Endothelial cell of umbilical vein (primary cell): ENCODE results near the gene SEMA4G. TPM values are rescaled to one million over a fixed set of nuclear protein-coding genes. Genes with fewer than 3 reads are reported as not detected.

Source experiments
- BruUV-seq: library from RNA; stranded (reverse); fragments of 400-500 nt; replicated peaks from 2 replicates; lab custom pipeline; 2021; lab: Mats Ljungman, UMichigan
- CTCF ChIA-PET: fragments of 300-600, 350-600 bp; sonication (Branson Sonifier 250); formaldehyde crosslinking; loops from one replicate; lab custom pipeline; 2021; ENCODE audit warnings: antibody characterized with exemption, inconsistent platforms; lab: Charles Lee
- POLR2A ChIA-PET: fragments of 300-600, 350-600 bp; sonication (Branson Sonifier 250); formaldehyde crosslinking; loops from one replicate; lab custom pipeline; 2021; ENCODE audit warnings: antibody characterized with exemption, inconsistent platforms; lab: Charles Lee
- DNase-seq: peaks from one replicate; pipeline ENCODE4 v3.0.0-alpha.2; 2011; ENCODE audit warnings: low read depth, low spot score
- FAIRE-seq: peaks from 2 replicates; lab custom pipeline; 2011; peaks lifted over from hg19 to GRCh38; lab: Jason Lieb, UNC
- H2AFZ ChIP-seq: 2 replicates; pipeline ENCODE4 v1.6.0; 2012; ENCODE audit warnings: low read depth, low read length, control low read depth, inconsistent platforms
- H3K27ac ChIP-seq: 2 replicates; pipeline ENCODE4 v1.5.1; 2011; ENCODE audit warnings: low read depth, mild to moderate bottlenecking, control low read depth, low read length, moderate library complexity; ENCODE audit not compliant: insufficient read depth
- H3K27me3 ChIP-seq, 2 experiments: 2 replicates each; pipeline versions ENCODE4 v1.6.0 to v1.6.1; 2011; ENCODE audit warnings: low read length in 2 of 2, mixed read lengths in 1 of 2; ENCODE audit not compliant: control insufficient read depth in 2 of 2, insufficient read depth in 2 of 2
- H3K36me3 ChIP-seq, 2 experiments: 2 replicates in 1 of 2; 3 replicates in 1 of 2; pipeline ENCODE4 v1.5.1; 2011; ENCODE audit warnings: low read length in 2 of 2, mild to moderate bottlenecking in 1 of 2, moderate library complexity in 1 of 2; ENCODE audit not compliant: control insufficient read depth in 2 of 2, insufficient read depth in 2 of 2; ENCODE audit errors: extremely low read depth in 1 of 2
- H3K4me1 ChIP-seq: 3 replicates; pipeline ENCODE4 v1.5.1; 2011; ENCODE audit warnings: mild to moderate bottlenecking, low read length; ENCODE audit not compliant: control insufficient read depth, insufficient read depth; ENCODE audit errors: extremely low read depth
- H3K4me2 ChIP-seq: 2 replicates; pipeline ENCODE4 v1.6.1; 2011; ENCODE audit warnings: low read length, control low read depth, mixed read lengths; ENCODE audit not compliant: insufficient read depth
- H3K4me3 ChIP-seq, 3 experiments: fragments of 200-600 bp in 1 of 3; sonication (generic), shearing (Covaris generic) in 1 of 3; replicated peaks in 1 of 3; 2 replicates each; pipeline ENCODE4 v1.5.1; 2011 to 2016; ENCODE audit warnings: control low read depth in 3 of 3, low read length in 3 of 3, mild to moderate bottlenecking in 2 of 3, inconsistent platforms in 1 of 3, low read depth in 1 of 3, moderate library complexity in 1 of 3; ENCODE audit not compliant: insufficient read depth in 1 of 3
- H3K79me2 ChIP-seq: 2 replicates; pipeline ENCODE4 v1.6.0; 2012; ENCODE audit warnings: low read length, inconsistent platforms; ENCODE audit not compliant: control insufficient read depth, insufficient read depth
- H3K9ac ChIP-seq: replicated peaks from 2 replicates; pipeline ENCODE3; 2011; ENCODE audit warnings: low read length, control low read depth; ENCODE audit not compliant: insufficient read depth; ENCODE audit errors: extremely low read depth
- H3K9me1 ChIP-seq: replicated peaks from 3 replicates; pipeline ENCODE4 v1.6.0; 2011; ENCODE audit warnings: mild to moderate bottlenecking, low read length; ENCODE audit not compliant: control insufficient read depth, insufficient read depth; ENCODE audit errors: extremely low read depth
- H3K9me3 ChIP-seq: replicated peaks from 2 replicates; pipeline ENCODE4 v1.5.1; 2012; ENCODE audit warnings: low read length, inconsistent platforms; ENCODE audit not compliant: control insufficient read depth, insufficient read depth
- H4K20me1 ChIP-seq: replicated peaks from 2 replicates; pipeline ENCODE3; 2011; ENCODE audit warnings: mild to moderate bottlenecking, low read length; ENCODE audit not compliant: control insufficient read depth, insufficient read depth; ENCODE audit errors: extremely low read depth
- FOS ChIP-seq: IDR thresholded peaks from 2 replicates; pipeline ENCODE4 v1.6.1; 2011; ENCODE audit warnings: mild to moderate bottlenecking, low read length, moderate library complexity, borderline replicate concordance; ENCODE audit not compliant: insufficient read depth
- GATA2 ChIP-seq: IDR thresholded peaks from 2 replicates; pipeline ENCODE4 v1.7.0; 2011; ENCODE audit warnings: low read depth, mild to moderate bottlenecking, moderate library complexity, mixed read lengths, low read length; ENCODE audit not compliant: insufficient read length, insufficient read depth
- MAX ChIP-seq: IDR thresholded peaks from 2 replicates; pipeline ENCODE4 v1.6.1; 2011; ENCODE audit not compliant: insufficient read depth, insufficient read length
- POLR2AphosphoS5 ChIP-seq: IDR thresholded peaks from 2 replicates; pipeline ENCODE4 v1.6.1; 2012; ENCODE audit warnings: low read depth, mild to moderate bottlenecking, control low read depth, low read length, moderate library complexity; ENCODE audit not compliant: insufficient read depth
- dilution Hi-C: fragments of 300-500 bp; cut with MboI; formaldehyde crosslinking; loops from one replicate; pipeline ENCODE4 v1.15.0; 2019; ENCODE audit warnings: low sequenced_read_pairs; ENCODE audit not compliant: extremely low pct_ligation_motif_present
- intact Hi-C: fragments of 100-400 bp; cut with micrococcal nuclease; formaldehyde crosslinking; loops from one replicate; pipeline ENCODE4 v1.10.0; 2022
- polyA plus RNA-seq, 4 experiments: library from polyadenylated mRNA; depleted of rRNA in 3 of 4; stranded (reverse) in 3 of 4; unstranded in 1 of 4; fragments of >200 nt; gene quantifications; 2 replicates each; pipeline versions ENCODE4 v1.2.1 to v1.2.3, GENCODE V29; 2011 to 2012; ENCODE audit warnings: missing spikeins in 1 of 4
- total RNA-seq: library from RNA; stranded (reverse); gene quantifications from 2 replicates; pipeline ENCODE4 v1.2.3, GENCODE V29; 2021

SEMA4G gene
- total and polyA plus RNA-seq, 2 donors (not counting 3 experiments of a cell fraction or from before 2014, with no cell fraction given), result 6.0 to 10.4 TPM

- ChIA-PET CTCF (interaction anchor here (1.0 to 8.8 kb wide), 4 partner anchors 10 to 444 kb away, joined by 3 to 92 read pairs (median 4); no protein-coding TSS in a partner anchor), POLR2A (no interaction called here)
- no peak overlapping the region for H3K4me3 ChIP-seq
- H3K9ac ChIP-seq, result no peak overlapping the region
- DNase-seq (no peak), FAIRE-seq (no peak)
- H3K9me1 ChIP-seq, result no peaks in the 10 kb centered on the region
- no peaks in the 10 kb centered on the region for H3K27me3 ChIP-seq
- H3K79me2 ChIP-seq, result peaks cover 19% of the 10 kb centered on the region
- dilution Hi-C loops (no loop called here), intact Hi-C loops (no loop called here)
- peaks cover 6% of the 10 kb centered on the region for H3K4me1 ChIP-seq
- H3K4me2 ChIP-seq, result no peak overlapping the region
- no peaks in the 10 kb centered on the region for H3K9me3 ChIP-seq
- H4K20me1 ChIP-seq, result no peaks in the 10 kb centered on the region
- BruUV-seq, result no TSS peak
- TF ChIP-seq FOS, result no peak
- no peak for TF ChIP-seq GATA2
- H2AFZ ChIP-seq, result no peak overlapping the region
- peaks cover 15 to 33% of the 10 kb centered on the region in 2 experiments for H3K36me3 ChIP-seq
- no peak overlapping the region for H3K27ac ChIP-seq
Measured at GRCh38 chr10:101006593-101007098, 37.3 kb downstream of the SEMA4G start.

- no peak overlapping the region for H3K4me3 ChIP-seq
- no peak overlapping the region for H2AFZ ChIP-seq
- TF ChIP-seq POLR2AphosphoS5 (peak; percentile 17), MAX (no peak)
- dilution Hi-C loops (no loop called here), intact Hi-C loops (no loop called here)
- H3K9me1 ChIP-seq, result no peaks in the 10 kb centered on the region
- H3K79me2 ChIP-seq, result peaks cover 13% of the 10 kb centered on the region
- H3K4me1 ChIP-seq, result peaks cover under 1% of the 10 kb centered on the region
- H3K27ac ChIP-seq, result no peak overlapping the region
- TSS peak; percentile 39 for BruUV-seq
- H3K4me2 ChIP-seq, result no peak overlapping the region
- no peak for FAIRE-seq
- no peaks in the 10 kb centered on the region for H3K27me3 ChIP-seq
- H3K9ac ChIP-seq, result no peak overlapping the region
- ChIA-PET CTCF (interaction anchor here (1.1 to 8.8 kb wide), 3 partner anchors 12 to 445 kb away, joined by 3 to 92 read pairs (median 4); no protein-coding TSS in a partner anchor), POLR2A (no interaction called here)
- no peaks in the 10 kb centered on the region for H4K20me1 ChIP-seq
- H3K36me3 ChIP-seq, result peaks cover 15 to 33% of the 10 kb centered on the region in 2 experiments
- no peaks in the 10 kb centered on the region for H3K9me3 ChIP-seq
- no peak for DNase-seq
Measured at GRCh38 chr10:101007099-101007711, 37.9 kb downstream of the SEMA4G start.
